Motor neuron (in vitro differentiated cells): ENCODE data around the gene PIK3IP1. TPM values are rescaled to one million over a fixed set of nuclear protein-coding genes. Genes with fewer than 3 reads are reported as not detected.
"Not testable (repeated sequence)": the region's sequence is repeated elsewhere in the genome, so short reads cannot be mapped to it uniquely, and the experiment has no call there.

Experiments
- ATAC-seq, 8 experiments: fragments of 200-7000 bp; cut with Tn5 transposase; replicated peaks in 6 of 8; 2 replicates each; pipeline ENCODE4 v1.8.0; 2021; ENCODE audit warnings: mild to moderate bottlenecking in 8 of 8, moderate library complexity in 8 of 8
- H3K27ac ChIP-seq, 2 donors: fragments of 250-450 bp; sonication (Bioruptor Pico); 2 replicates each; pipeline ENCODE4 v1.9.0; 2021; ENCODE audit warnings: antibody characterized with exemption in 2 of 2, mild to moderate bottlenecking in 2 of 2, moderate library complexity in 1 of 2
- H3K4me1 ChIP-seq, 2 donors: fragments of 250-450 bp; sonication (Bioruptor Pico); replicated peaks in 1 of 2; 2 replicates each; pipeline ENCODE4 v1.6.1; 2021; ENCODE audit warnings: antibody characterized with exemption in 2 of 2, mild to moderate bottlenecking in 2 of 2, moderate library complexity in 1 of 2
- H3K4me3 ChIP-seq, 5 donors: fragments of 250-450 bp; sonication (Bioruptor Pico); 2 replicates each; pipeline ENCODE4 v1.9.0; 2021; ENCODE audit warnings: antibody characterized with exemption in 5 of 5, mild to moderate bottlenecking in 5 of 5, moderate library complexity in 4 of 5
- WGBS, 10 experiments: fragments of 450-650 bp; shearing (Covaris generic); methylation state at CpG; one replicate each; pipeline ENCODE4 v1.0.0; 2022; 5-methylcytosine and 5-hydroxymethylcytosine counted together
- in situ Hi-C, 9 experiments: fragments of 400-800 bp; cut with MboI; loops; one replicate each; pipeline ENCODE4 v1.15.0; 2021; ENCODE audit warnings: low sequenced_read_pairs in 9 of 9, low pct_unique_long_range_greater_than_20kb in 2 of 9; ENCODE audit not compliant: unreplicated experiment in 9 of 9
- total RNA-seq, 8 experiments: library from RNA; unstranded; fragments of 300-600 nt; gene quantifications; 2 replicates each; pipeline versions ENCODE4 v1.2.3 to v1.2.4, GENCODE V29; 2022

The PIK3IP1 gene
- total RNA-seq, 8 experiments from 2014 or later = 2.4 to 15.9 (median 5.6) TPM

GRCh38 chr22:31328544-31328960 is 36.3 kb upstream of the PIK3IP1 start:
- in situ Hi-C loops = no loop called here
- no peak overlapping the region for H3K27ac ChIP-seq
- no peaks in the 10 kb centered on the region for H3K4me1 ChIP-seq
- H3K4me3 ChIP-seq = no peak overlapping the region
- WGBS, 10 experiments = 20 to 100% (median 92%) methylated on average over 1 to 8 of the region's 13 CpGs; no CpG with 5 or more reads in 4 of the 10 experiments
- no peak for ATAC-seq

GRCh38 chr22:31327806-31328543 is 35.7 kb upstream of the PIK3IP1 start:
- 55 to 100% (median 82%) methylated on average over 1 to 7 of the region's 9 CpGs; no CpG with 5 or more reads in 2 of the 10 experiments for WGBS, 10 experiments
- no peak overlapping the region for H3K27ac ChIP-seq
- in situ Hi-C loops = no loop called here
- H3K4me1 ChIP-seq = no peaks in the 10 kb centered on the region
- ATAC-seq = peak in 5 of 8 experiments; percentile 28 to 96 (median 79)
- H3K4me3 ChIP-seq = no peak overlapping the region

- H3K27ac ChIP-seq = no peak overlapping the region
- WGBS, 10 experiments = 100% methylated on average over 1 to 7 of the region's 9 CpGs; no CpG with 5 or more reads in 6 of the 10 experiments
- no peaks in the 10 kb centered on the region for H3K4me1 ChIP-seq
- in situ Hi-C loops = no loop called here
- no peak overlapping the region for H3K4me3 ChIP-seq
- ATAC-seq = no peak
Observed at GRCh38 chr22:31326877-31327276, 34.6 kb upstream of the PIK3IP1 start.

DNA sequence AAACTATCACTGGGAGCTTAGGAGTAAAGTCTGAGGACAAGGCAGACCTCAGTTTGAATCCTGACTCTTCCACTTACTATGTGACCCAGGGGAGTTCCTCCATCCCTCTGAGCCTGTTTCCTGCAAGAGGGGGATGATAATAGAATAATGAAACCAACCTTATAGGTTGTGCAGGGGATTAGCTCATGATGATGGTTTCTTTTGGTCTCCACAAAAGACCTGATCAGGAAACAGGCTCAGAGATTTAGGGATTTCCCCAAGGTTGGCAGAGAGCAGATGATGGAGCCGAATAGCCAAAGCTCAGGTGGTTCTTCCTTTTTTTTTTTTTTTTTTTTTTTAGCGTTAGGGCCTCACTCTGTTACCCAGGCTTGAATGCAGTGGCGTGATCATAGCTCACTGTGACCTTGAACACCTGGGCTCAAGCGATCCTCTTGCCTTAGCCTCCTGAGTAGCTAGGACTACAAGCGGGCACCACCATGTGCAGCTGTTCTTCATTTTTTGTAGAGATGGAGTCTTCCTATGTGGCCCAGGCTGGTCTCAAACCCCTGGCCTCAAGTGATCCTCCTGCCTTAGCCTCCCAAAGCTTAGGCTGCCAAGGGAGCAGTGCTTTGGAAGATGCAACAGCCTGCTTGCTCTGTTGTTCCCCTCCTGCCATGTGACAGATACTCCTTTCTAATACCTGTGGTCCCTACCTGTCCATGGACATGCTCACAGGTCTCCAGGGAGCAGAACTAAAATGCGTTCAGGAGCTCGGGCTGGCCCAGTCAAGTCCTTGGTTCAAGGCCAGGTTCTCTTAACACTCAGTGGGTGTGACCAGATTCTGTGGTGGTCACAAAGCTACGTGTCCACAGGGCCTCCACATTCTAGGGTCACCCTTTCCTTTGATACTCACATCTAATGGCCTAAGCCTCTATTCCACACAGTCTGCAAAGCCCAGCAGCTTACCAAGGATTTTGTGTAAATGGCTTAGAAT is 31.6 kb upstream of the PIK3IP1 start:
- 80 to 100% (median 93%) methylated on average over 1 to 6 of the region's 8 CpGs; no CpG with 5 or more reads in 2 of the 10 experiments for WGBS, 10 experiments
- Histone ChIP-seq H3K4me3 (no peak overlapping the region), H3K4me1 (no peaks in the 10 kb centered on the region), H3K27ac (no peak overlapping the region)
- no peak for ATAC-seq
- in situ Hi-C loops = no loop called here

DNA sequence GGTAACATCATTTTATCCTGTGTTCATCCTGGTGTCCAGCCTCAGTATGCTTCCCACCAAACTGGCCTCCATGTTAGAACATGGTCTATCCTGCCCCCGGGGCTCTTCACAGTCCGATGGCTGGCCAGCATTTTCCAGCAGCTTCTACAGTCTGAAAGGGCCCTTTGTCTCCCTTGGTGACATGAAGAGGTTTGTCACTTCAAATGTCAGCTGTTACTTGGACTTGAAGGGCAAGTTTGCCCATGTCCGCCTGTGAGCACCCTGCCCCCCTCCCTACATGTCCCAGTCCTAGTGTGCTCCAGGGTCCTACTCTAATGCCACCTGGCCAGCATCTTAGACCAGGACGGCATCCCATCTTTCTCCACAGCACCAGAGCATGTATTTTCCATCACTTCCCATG is 29.1 kb upstream of the PIK3IP1 start:
- Histone ChIP-seq H3K27ac (no peak overlapping the region), H3K4me1 (no peaks in the 10 kb centered on the region), H3K4me3 (no peak overlapping the region)
- in situ Hi-C loops = no loop called here
- WGBS, 10 experiments = 43 to 100% (median 82%) methylated on average over 1 to 3 of the region's 4 CpGs; no CpG with 5 or more reads in 2 of the 10 experiments
- ATAC-seq = no peak

DNA sequence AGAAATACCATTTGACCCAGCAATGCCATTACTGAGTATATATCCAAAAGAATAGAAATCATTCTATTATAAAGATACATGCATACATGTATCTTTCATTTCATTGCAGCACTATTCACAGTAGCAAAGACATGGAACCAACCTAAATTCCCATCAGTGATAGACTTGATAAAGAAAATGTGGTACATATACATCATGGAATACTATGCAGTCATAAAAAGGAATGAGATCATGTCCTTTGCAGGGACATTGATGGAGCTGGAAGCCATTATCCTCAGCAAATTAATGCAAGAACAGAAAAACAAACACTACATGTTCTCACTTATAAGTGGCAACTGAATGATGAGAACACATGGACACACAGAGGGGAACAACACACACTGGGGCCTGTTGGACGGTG is 21.9 kb upstream of the PIK3IP1 start:
- ATAC-seq, H3K27ac ChIP-seq, H3K4me1 ChIP-seq, H3K4me3 ChIP-seq, in situ Hi-C loops: not testable (repeated sequence)
- 75 to 100% (median 100%) methylated on average over 1 of the region's 1 CpG; no CpG with 5 or more reads in 5 of the 10 experiments for WGBS, 10 experiments

DNA sequence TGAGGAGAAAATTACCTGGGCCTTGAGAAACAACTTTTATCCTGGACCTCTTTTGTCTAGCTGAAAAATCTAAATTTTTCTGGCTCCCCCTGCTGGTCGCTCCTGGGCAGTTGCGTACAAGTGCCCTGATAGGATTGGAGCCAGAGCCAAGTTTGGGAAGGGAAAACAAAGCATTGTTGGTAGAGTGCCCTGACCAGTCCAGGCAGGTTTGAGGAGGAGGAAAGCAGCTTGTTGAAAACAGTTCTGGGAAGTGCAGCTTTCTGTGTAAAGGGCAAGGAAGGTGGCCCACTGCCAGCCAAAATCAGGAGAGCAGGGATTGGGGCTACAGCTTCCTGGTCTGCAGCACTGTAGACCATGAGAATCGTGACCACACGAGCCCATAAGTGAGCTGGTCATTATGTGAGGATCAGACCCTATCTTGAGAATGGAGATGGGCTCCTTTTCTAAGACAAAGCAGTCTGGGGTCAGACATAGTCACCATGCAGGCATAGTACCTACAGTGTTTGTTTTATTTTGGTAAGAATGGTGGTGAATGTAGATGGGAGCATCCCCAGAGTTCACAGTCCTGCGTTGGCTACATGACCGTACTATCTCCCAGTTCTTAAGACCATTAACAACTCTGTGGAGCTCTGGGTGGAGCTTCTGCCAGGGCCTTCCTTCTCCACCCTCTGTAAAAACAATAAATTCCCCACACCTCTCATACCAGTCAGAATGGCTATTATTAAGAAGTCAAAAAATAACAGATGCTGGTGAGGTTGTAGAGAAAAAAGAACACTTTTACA is 21.3 kb upstream of the PIK3IP1 start:
- Histone ChIP-seq H3K27ac (no peak overlapping the region), H3K4me1 (no peaks in the 10 kb centered on the region), H3K4me3 (no peak overlapping the region)
- peak in 7 of 8 experiments; percentile 47 to 96 (median 86) for ATAC-seq
- in situ Hi-C loops = no loop called here
- 31 to 100% (median 37%) methylated on average over 1 to 6 of the region's 6 CpGs; no CpG with 5 or more reads in 4 of the 10 experiments for WGBS, 10 experiments

- no peaks in the 10 kb centered on the region for H3K4me1 ChIP-seq
- no peak overlapping the region for H3K27ac ChIP-seq
- no peak overlapping the region for H3K4me3 ChIP-seq
- no peak for ATAC-seq
- in situ Hi-C loops = no loop called here
Observed at GRCh38 chr22:31308181-31308580, 15.9 kb upstream of the PIK3IP1 start.

DNA sequence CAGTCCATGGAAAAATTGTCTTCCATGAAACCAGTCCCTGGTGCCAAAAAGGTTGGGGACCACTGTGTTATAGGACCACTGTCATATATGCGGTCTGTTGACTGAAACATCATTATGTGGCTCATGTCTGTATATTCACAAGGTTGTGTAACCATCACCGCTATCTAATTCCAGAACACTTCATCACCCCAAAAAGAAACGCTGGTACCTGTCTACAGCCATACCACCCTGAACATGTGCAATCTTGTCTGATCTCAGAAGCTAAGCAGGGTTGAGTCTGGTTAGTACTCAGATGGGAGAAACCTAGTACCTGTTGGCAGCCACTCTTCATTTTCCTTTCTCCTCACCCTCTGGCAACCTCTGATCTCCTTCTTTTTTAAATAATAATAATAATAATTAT is 12.9 kb upstream of the PIK3IP1 start:
- no peaks in the 10 kb centered on the region for H3K4me1 ChIP-seq
- WGBS, 10 experiments = 80 to 100% (median 100%) methylated on average over 1 to 2 of the region's 3 CpGs; no CpG with 5 or more reads in 2 of the 10 experiments
- H3K27ac ChIP-seq = no peak overlapping the region
- in situ Hi-C loops = no loop called here
- H3K4me3 ChIP-seq = no peak overlapping the region
- ATAC-seq = no peak

DNA sequence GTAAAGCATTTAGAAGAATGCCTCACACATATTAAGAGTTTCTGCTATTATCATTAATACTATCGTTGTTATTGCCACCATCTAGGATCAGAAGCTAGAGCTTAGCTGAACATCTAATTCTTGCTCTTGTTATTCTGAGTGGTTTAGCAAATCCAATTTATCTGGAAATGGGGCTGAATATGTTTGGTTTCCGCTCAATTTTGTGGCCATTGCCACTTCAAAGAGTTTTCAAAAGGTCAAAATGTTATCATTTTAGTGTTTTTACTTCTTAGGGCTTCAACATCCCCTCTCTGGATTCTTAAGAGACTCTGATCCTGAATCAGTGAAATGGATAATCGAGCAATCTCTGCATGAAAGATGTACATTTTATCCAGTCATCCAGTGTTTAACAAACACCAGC is 10.2 kb upstream of the PIK3IP1 start:
- no peak for ATAC-seq
- 53 to 88% (median 77%) methylated on average over 1 to 3 of the region's 3 CpGs; no CpG with 5 or more reads in 2 of the 10 experiments for WGBS, 10 experiments
- no peaks in the 10 kb centered on the region for H3K4me1 ChIP-seq
- H3K27ac ChIP-seq = no peak overlapping the region
- no peak overlapping the region for H3K4me3 ChIP-seq
- in situ Hi-C loops = no loop called here

GRCh38 chr22:31302006-31302405 is 9.7 kb upstream of the PIK3IP1 start:
- H3K27ac ChIP-seq = no peak overlapping the region
- no peaks in the 10 kb centered on the region for H3K4me1 ChIP-seq
- no peak overlapping the region for H3K4me3 ChIP-seq
- ATAC-seq = no peak
- in situ Hi-C loops = no loop called here

DNA sequence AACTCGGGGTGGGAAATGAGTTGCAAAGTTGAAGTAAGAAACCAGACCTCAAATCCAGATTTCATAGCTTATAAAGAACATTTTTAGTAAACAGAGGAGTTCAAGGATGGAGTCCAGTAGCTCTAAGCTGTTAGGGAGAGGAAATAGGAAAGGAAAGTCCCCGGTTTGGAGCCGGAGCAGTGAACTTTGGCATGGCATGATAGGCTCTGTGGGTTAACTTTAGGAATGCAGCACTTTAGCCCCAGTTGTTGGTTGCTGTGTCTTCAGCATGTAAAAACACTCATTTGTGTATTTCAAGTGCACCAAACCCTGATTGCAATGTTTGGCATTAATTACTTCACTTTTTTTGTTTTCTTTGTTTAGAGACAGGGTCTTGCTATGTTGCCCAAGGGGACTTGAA is 8.6 kb upstream of the PIK3IP1 start:
- 20 to 100% (median 82%) methylated on average over 1 to 3 of the region's 3 CpGs; no CpG with 5 or more reads in 1 of the 10 experiments for WGBS, 10 experiments
- H3K4me1 ChIP-seq = no peaks in the 10 kb centered on the region
- no peak overlapping the region for H3K27ac ChIP-seq
- ATAC-seq = no peak
- in situ Hi-C loops = no loop called here
- no peak overlapping the region for H3K4me3 ChIP-seq
